K562 (cell line): ENCODE measurements around the gene ALKBH4. TPM values are rescaled to one million over a fixed set of nuclear protein-coding genes. Genes with fewer than 3 reads are reported as not detected.

Source experiments
- ARID1B ChIP-seq: fragments of 450-650 bp; IDR thresholded peaks from 2 replicates; pipeline ENCODE4 v1.6.1; 2016; ENCODE audit warnings: antibody characterized with exemption, mild to moderate bottlenecking, inconsistent platforms
- ATF6 ChIP-seq: sonication (generic); formaldehyde crosslinking; IDR thresholded peaks from 2 replicates; pipeline ENCODE4 v1.4.0; 2020; ENCODE audit warnings: mild to moderate bottlenecking, missing genetic modification reagents
- BDP1 ChIP-seq: IDR thresholded peaks from 3 replicates; pipeline ENCODE4 v1.6.1; 2011; ENCODE audit not compliant: insufficient read length, insufficient read depth
- CTBP1 ChIP-seq: fragments of 450-650 bp; IDR thresholded peaks from 2 replicates; pipeline ENCODE4 v1.6.1; 2016; ENCODE audit warnings: borderline replicate concordance
- ELF1 ChIP-seq: fragments of 200-800 bp; sonication (Bioruptor generic); IDR thresholded peaks from 2 replicates; pipeline ENCODE4 v1.6.1; 2016; ENCODE audit warnings: missing genetic modification characterization, missing compliant biosample characterization
- EZH2 ChIP-seq: IDR thresholded peaks from 2 replicates; pipeline ENCODE4 v1.6.1; 2012; ENCODE audit warnings: low read depth, mild to moderate bottlenecking, inconsistent platforms, low read length, borderline replicate concordance
- FOXO4 ChIP-seq: fragments of 450-650 bp; formaldehyde crosslinking; IDR thresholded peaks from 2 replicates; pipeline ENCODE4 v1.4.0; 2020; ENCODE audit warnings: mild to moderate bottlenecking, moderate library complexity
- GTF2F1 ChIP-seq: IDR thresholded peaks from 2 replicates; pipeline ENCODE4 v1.6.1; 2011; ENCODE audit warnings: low read depth, low read length, improper control_type of control experiment
- HNRNPL ChIP-seq: fragments of 200-400 bp; formaldehyde crosslinking; IDR thresholded peaks from 2 replicates; pipeline ENCODE4 v1.6.1; 2017; ENCODE audit warnings: low read depth, mild to moderate bottlenecking, low read length
- MAFF ChIP-seq: IDR thresholded peaks from 2 replicates; pipeline ENCODE4 v1.6.1; 2012; ENCODE audit warnings: low read length, improper control_type of control experiment
- MIER1 ChIP-seq: fragments of 450-650 bp; IDR thresholded peaks from 2 replicates; pipeline ENCODE4 v1.6.1; 2016; ENCODE audit warnings: antibody characterized with exemption, mild to moderate bottlenecking, low read depth
- MYC ChIP-seq, 2 experiments: fragments of 250-450 bp in 1 of 2; sonication (Bioruptor Pico) in 1 of 2; IDR thresholded peaks; 2 replicates each; pipeline versions ENCODE4 v1.5.1 to v1.6.1; 2012 to 2021; ENCODE audit warnings: low read depth in 2 of 2, borderline replicate concordance in 1 of 2, improper control_type of control experiment in 1 of 2, low read length in 1 of 2, mild to moderate bottlenecking in 1 of 2, moderate library complexity in 1 of 2
- NCOA4 ChIP-seq: fragments of 450-650 bp; IDR thresholded peaks from 2 replicates; pipeline ENCODE4 v1.6.1; 2018; ENCODE audit warnings: mild to moderate bottlenecking; ENCODE audit not compliant: partially characterized antibody
- NONO ChIP-seq, 2 experiments: fragments of 200-400 bp in 1 of 2; fragments of 450-650 bp in 1 of 2; formaldehyde crosslinking in 1 of 2; IDR thresholded peaks; 2 replicates each; pipeline ENCODE4 v1.6.1; 2017; ENCODE audit warnings: low read depth in 2 of 2, mild to moderate bottlenecking in 2 of 2, moderate library complexity in 2 of 2, low read length in 1 of 2
- NR2F6 ChIP-seq: fragments of 450-650 bp; formaldehyde crosslinking; IDR thresholded peaks from 2 replicates; pipeline ENCODE4 v1.4.0; 2020; ENCODE audit warnings: mild to moderate bottlenecking
- PHTF2 ChIP-seq: fragments of 250-450 bp; sonication (Bioruptor Pico); IDR thresholded peaks from 2 replicates; pipeline ENCODE4 v1.5.0; 2021; ENCODE audit warnings: mild to moderate bottlenecking
- POLR2A ChIP-seq: fragments of 450-650 bp; conservative IDR thresholded peaks from 2 replicates; pipeline ENCODE4 v1.6.1; 2016
- RBBP5 ChIP-seq: fragments of 200-600 bp; sonication (generic); IDR thresholded peaks from 2 replicates; pipeline ENCODE4 v1.6.1; 2012; ENCODE audit warnings: borderline replicate concordance, mild to moderate bottlenecking, low read length, control low read depth, inconsistent platforms; ENCODE audit not compliant: insufficient read depth, poor library complexity, severe bottlenecking
- TEAD1 ChIP-seq, 2 experiments: fragments of 450-650 bp in 1 of 2; sonication (generic) in 1 of 2; formaldehyde crosslinking; IDR thresholded peaks; 2 replicates each; pipeline versions ENCODE4 v1.4.0 to v1.8.0; 2020 to 2022; ENCODE audit warnings: mild to moderate bottlenecking in 2 of 2, missing genetic modification reagents in 1 of 2
- ZBTB1 ChIP-seq: sonication (generic); formaldehyde crosslinking; IDR thresholded peaks from 2 replicates; pipeline ENCODE4 v1.8.1; 2023; ENCODE audit warnings: missing genetic modification reagents, low read depth, mild to moderate bottlenecking, borderline replicate concordance
- polyA plus RNA-seq, 8 experiments: library from polyadenylated mRNA; depleted of rRNA in 4 of 8; stranded (reverse) in 5 of 8; unstranded in 3 of 8; fragments of >200 nt; fragmentation: Nextera tagmentation in 2 of 8; fragmentation: Illumina TruSeq in 1 of 8; extraction: Ambion mirVana in 2 of 8; extraction: Trizol in 1 of 8; gene quantifications; 2 replicates each; pipeline versions ENCODE4 v1.2.1 to v1.2.3, GENCODE V29; 2011 to 2014; ENCODE audit warnings: inconsistent platforms in 1 of 8, missing spikeins in 1 of 8
- total RNA-seq, 7 experiments: library from RNA; depleted of rRNA in 6 of 7; stranded (reverse); fragments of >200 nt in 6 of 7; fragmentation: Illumina TruSeq in 2 of 7; extraction: Trizol in 2 of 7; gene quantifications; 2 replicates each; pipeline versions ENCODE4 v1.2.1 to v1.2.3, GENCODE V29; 2011 to 2021; ENCODE audit warnings: low replicate concordance in 1 of 7
- TF ChIP-seq, protein P1 (sequence below): fragments of 450-650 bp; IDR thresholded peaks from 2 replicates; pipeline ENCODE4 v1.6.1; 2016

The ALKBH4 gene
- total and polyA plus RNA-seq, 9 of the 15 experiments (the other 6 are each of a cell fraction or from before 2014, with no cell fraction given), result 4.6 to 21.4 (median 11.8) TPM

DNA sequence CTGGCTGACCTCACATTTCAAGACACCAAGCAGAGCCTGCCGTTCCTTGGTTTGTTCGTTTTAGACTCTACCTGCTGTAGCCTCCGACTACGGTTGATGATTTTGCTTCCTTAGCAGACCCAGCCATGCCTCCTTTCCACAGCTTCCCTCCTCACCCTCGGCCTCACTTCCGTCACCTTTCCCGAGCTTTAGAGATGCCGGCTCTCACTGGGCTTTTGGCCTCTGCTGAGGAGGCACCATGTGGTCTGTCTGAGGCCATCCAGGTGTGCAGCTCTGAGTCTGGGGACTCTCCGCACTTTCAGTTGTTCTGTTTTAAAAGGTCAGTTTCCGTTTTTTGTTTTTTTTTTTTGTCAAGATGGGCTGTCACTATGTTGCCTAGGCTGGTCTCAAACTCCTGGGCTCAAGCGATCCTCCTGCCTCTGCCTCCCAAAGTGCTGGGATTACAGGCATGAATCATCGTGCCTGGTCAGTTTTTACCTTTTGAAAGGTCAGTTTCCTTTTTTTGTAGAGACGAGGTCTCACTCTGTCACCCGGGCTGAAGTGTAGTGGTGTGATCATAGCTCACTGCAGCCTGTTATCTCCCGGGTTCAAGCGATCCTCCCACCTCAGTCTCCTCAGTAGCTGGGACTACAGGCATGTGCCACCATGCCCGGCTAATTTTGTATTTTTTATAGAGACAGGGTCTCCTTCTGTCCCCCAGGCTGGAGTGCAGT is 19.5 kb downstream of the ALKBH4 start (continued):
- TF ChIP-seq, protein P1, sequence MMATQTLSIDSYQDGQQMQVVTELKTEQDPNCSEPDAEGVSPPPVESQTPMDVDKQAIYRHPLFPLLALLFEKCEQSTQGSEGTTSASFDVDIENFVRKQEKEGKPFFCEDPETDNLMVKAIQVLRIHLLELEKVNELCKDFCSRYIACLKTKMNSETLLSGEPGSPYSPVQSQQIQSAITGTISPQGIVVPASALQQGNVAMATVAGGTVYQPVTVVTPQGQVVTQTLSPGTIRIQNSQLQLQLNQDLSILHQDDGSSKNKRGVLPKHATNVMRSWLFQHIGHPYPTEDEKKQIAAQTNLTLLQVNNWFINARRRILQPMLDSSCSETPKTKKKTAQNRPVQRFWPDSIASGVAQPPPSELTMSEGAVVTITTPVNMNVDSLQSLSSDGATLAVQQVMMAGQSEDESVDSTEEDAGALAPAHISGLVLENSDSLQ, result peak; percentile 49
- TF ChIP-seq FOXO4 (CRISPR knock-in tag) (no peak), PHTF2 (no peak), NONO (IDR thresholded peaks at IDR 0.05; ENCODE audit: low read depth in 2 of 2, low read length in 1 of 2) (no peak), RBBP5 (no peak), ZBTB1 (0 out of 2 replicates have a peak, but pooled peaks have one; percentile 42), EZH2 (no peak), ARID1B (peak; percentile 78), NCOA4 (no peak), HNRNPL (no peak), MAFF (no peak), MIER1 (no peak), GTF2F1 (no peak), NR2F6 (CRISPR knock-in tag) (no peak), ATF6 (CRISPR knock-in tag) (0 out of 2 replicates have a peak, but pooled peaks have one; percentile 51), POLR2A (no peak), TEAD1 (CRISPR knock-in tag; IDR thresholded peaks at IDR 0.05) (no peak), BDP1 (no peak), MYC (IDR thresholded peaks at IDR 0.05; ENCODE audit: low read depth, low read length) (no peak), MYC (CRISPR knock-in tag; IDR thresholded peaks at IDR 0.05; ENCODE audit: borderline replicate concordance, low read depth) (no peak), CTBP1 (0 out of 2 replicates have a peak, but pooled peaks have one; percentile 20), ELF1 (tag) (no peak)
